ENCODE measurements around the gene CPA4.

GRCh38 chr7:130360518-130360917 is 67.6 kb downstream of the CPA4 start:
- TF ChIP-seq EZH2 (IDR thresholded peaks at IDR 0.05; ENCODE audit: insufficient read depth, poor library complexity, severe bottlenecking) (no peak), EZH2phosphoT487 (IDR thresholded peaks at IDR 0.05; ENCODE audit: insufficient read depth, low read depth) (no peak)
